HepG2 (cell line): ENCODE data around the gene CCNQ. TPM values are rescaled to one million over a fixed set of nuclear protein-coding genes. Genes with fewer than 3 reads are reported as not detected.

Experiments
- ATF1 ChIP-seq: IDR thresholded peaks from 2 replicates; pipeline ENCODE4 v1.6.1; 2016; ENCODE audit warnings: mild to moderate bottlenecking, control low read depth
- CREB3 ChIP-seq: sonication (generic); formaldehyde crosslinking; IDR thresholded peaks from 2 replicates; pipeline ENCODE4 v1.5.0; 2020; ENCODE audit warnings: missing genetic modification reagents
- DNMT1 ChIP-seq: sonication (generic); formaldehyde crosslinking; IDR thresholded peaks from 2 replicates; pipeline ENCODE4 v1.5.1; 2020; ENCODE audit warnings: mild to moderate bottlenecking, missing genetic modification reagents
- HCFC1 ChIP-seq: fragments of 150-350 bp; IDR thresholded peaks from 2 replicates; pipeline ENCODE4 v1.6.1; 2014; ENCODE audit warnings: low read depth, low read length
- JUN ChIP-seq: sonication (generic); formaldehyde crosslinking; IDR thresholded peaks from 2 replicates; pipeline ENCODE4 v1.4.0; 2020; ENCODE audit warnings: mild to moderate bottlenecking, missing genetic modification reagents
- KDM2A ChIP-seq: sonication (generic); formaldehyde crosslinking; IDR thresholded peaks from 2 replicates; pipeline ENCODE4 v1.4.0; 2020; ENCODE audit warnings: low read depth, missing genetic modification reagents, borderline replicate concordance
- MAX ChIP-seq: IDR thresholded peaks from 2 replicates; pipeline ENCODE4 v1.6.1; 2012; ENCODE audit warnings: inconsistent platforms
- RFX3 ChIP-seq: IDR thresholded peaks from 2 replicates; pipeline ENCODE4 v1.6.1; 2016; ENCODE audit warnings: missing biosample characterization, missing genetic modification reagents
- SCMH1 ChIP-seq: sonication (generic); formaldehyde crosslinking; IDR thresholded peaks from 2 replicates; pipeline ENCODE4 v1.9.0; 2021; ENCODE audit warnings: missing genetic modification reagents, mild to moderate bottlenecking, borderline replicate concordance
- TEAD3 ChIP-seq: optimal IDR thresholded peaks from 2 replicates; pipeline ENCODE3; 2016; ENCODE audit warnings: borderline replicate concordance
- ZBTB14 ChIP-seq: sonication (generic); formaldehyde crosslinking; IDR thresholded peaks from 2 replicates; pipeline ENCODE4 v1.4.0; 2020; ENCODE audit warnings: missing genetic modification reagents
- ZBTB46 ChIP-seq: sonication (generic); formaldehyde crosslinking; IDR thresholded peaks from 2 replicates; pipeline ENCODE4 v1.4.0; 2020; ENCODE audit warnings: mild to moderate bottlenecking, missing genetic modification reagents, borderline replicate concordance
- ZBTB7A ChIP-seq: sonication (generic); formaldehyde crosslinking; IDR thresholded peaks from 2 replicates; pipeline ENCODE4 v1.8.0; 2022; ENCODE audit warnings: mild to moderate bottlenecking, missing genetic modification reagents
- ZNF318 ChIP-seq: sonication (generic); formaldehyde crosslinking; IDR thresholded peaks from 2 replicates; pipeline ENCODE4 v1.4.0; 2020; ENCODE audit warnings: mild to moderate bottlenecking, missing genetic modification reagents
- ZNF547 ChIP-seq: sonication (generic); formaldehyde crosslinking; IDR thresholded peaks from 2 replicates; pipeline ENCODE4 v1.5.1; 2020; ENCODE audit warnings: mild to moderate bottlenecking, missing genetic modification reagents
- ZSCAN12 ChIP-seq: sonication (generic); formaldehyde crosslinking; IDR thresholded peaks from 2 replicates; pipeline ENCODE4 v1.9.0; 2021; ENCODE audit warnings: mild to moderate bottlenecking, missing genetic modification reagents
- ZSCAN25 ChIP-seq: sonication (generic); formaldehyde crosslinking; IDR thresholded peaks from 2 replicates; pipeline ENCODE4 v1.8.0; 2022; ENCODE audit warnings: mild to moderate bottlenecking, missing genetic modification reagents
- polyA plus RNA-seq, 8 experiments: library from polyadenylated mRNA; depleted of rRNA in 3 of 8; stranded (reverse) in 7 of 8; unstranded in 1 of 8; fragments of >200 nt; fragmentation: Illumina TruSeq in 4 of 8; extraction: Trizol in 4 of 8; gene quantifications; 2 replicates each; pipeline versions ENCODE4 v1.2.1 to v1.2.3, GENCODE V29; 2011 to 2016; ENCODE audit warnings: low read depth in 4 of 8, missing spikeins in 1 of 8, mixed read lengths in 1 of 8; ENCODE audit not compliant: insufficient read depth in 1 of 8
- total RNA-seq, 5 experiments: library from RNA; depleted of rRNA; stranded (reverse); fragments of >200 nt; fragmentation: Illumina TruSeq; extraction: Trizol; gene quantifications; 2 replicates each; pipeline ENCODE4 v1.2.3, GENCODE V29; 2016; ENCODE audit warnings: low read depth in 1 of 5

The CCNQ gene
- total and polyA plus RNA-seq, 2 of the 13 experiments (the other 11 are each of a cell fraction or from before 2014, with no cell fraction given), result 15.0 to 25.5 TPM

GRCh38 chrX:153609917-153610835, 11.2 kb upstream of the CCNQ start (continued):
- TF ChIP-seq ZBTB46 (no peak), MAX (peak; percentile 84), ZBTB14 (CRISPR knock-in tag) (peak; percentile 97), ZSCAN25 (CRISPR knock-in tag) (no peak), ATF1 (CRISPR knock-in tag) (no peak), TEAD3 (CRISPR knock-in tag) (peak; percentile 42), ZNF318 (no peak), RFX3 (CRISPR knock-in tag) (peak; percentile 66), HCFC1 (no peak), ZNF547 (CRISPR knock-in tag) (no peak), SCMH1 (CRISPR knock-in tag) (no peak), ZSCAN12 (CRISPR knock-in tag) (no peak), DNMT1 (no peak), CREB3 (no peak), ZBTB7A (peak; percentile 78), JUN (CRISPR knock-in tag) (no peak), KDM2A (CRISPR knock-in tag) (peak; percentile 65; the same call in 1 of the 2 replicates)
